ENCODE results near the gene ATL2.

ATL2 gene

GRCh38 chr2:38371235-38371634 lies 5.8 kb downstream of the ATL2 start:
- peaks cover 19% of the 10 kb centered on the region for H3K4me1 ChIP-seq (ENCODE audit: control insufficient read depth, insufficient read depth, low read length, unreplicated experiment)
- H3K36me3 ChIP-seq (ENCODE audit: insufficient read depth, low read length) = no peaks in the 10 kb centered on the region
- H3K79me2 ChIP-seq (ENCODE audit: control insufficient read depth, insufficient read depth, low read length, unreplicated experiment) = peaks cover 80% of the 10 kb centered on the region
- H2AFZ ChIP-seq (ENCODE audit: low read length, unreplicated experiment) = no peak overlapping the region
- H3K27ac ChIP-seq (ENCODE audit: low read depth, low read length) = no peak overlapping the region
- H3K27me3 ChIP-seq (ENCODE audit: insufficient read depth, low read length) = no peaks in the 10 kb centered on the region
- H3K4me3 ChIP-seq (ENCODE audit: low read depth, low read length) = no peak overlapping the region

- Histone ChIP-seq H3K27ac (ENCODE audit: low read depth, low read length) (no peak overlapping the region), H3K4me3 (ENCODE audit: low read depth, low read length) (no peak overlapping the region), H2AFZ (ENCODE audit: low read length, unreplicated experiment) (no peak overlapping the region), H3K4me1 (ENCODE audit: control insufficient read depth, insufficient read depth, low read length, unreplicated experiment) (peaks cover 22% of the 10 kb centered on the region), H3K79me2 (ENCODE audit: control insufficient read depth, insufficient read depth, low read length, unreplicated experiment) (peaks cover 80% of the 10 kb centered on the region), H3K36me3 (ENCODE audit: insufficient read depth, low read length) (no peaks in the 10 kb centered on the region), H3K27me3 (ENCODE audit: insufficient read depth, low read length) (no peaks in the 10 kb centered on the region)
Observed at GRCh38 chr2:38370664-38371063, 6.4 kb downstream of the ATL2 start.

- H3K4me3 ChIP-seq (ENCODE audit: low read depth, low read length) = no peak overlapping the region
- H3K27ac ChIP-seq (ENCODE audit: low read depth, low read length) = no peak overlapping the region
- H3K4me1 ChIP-seq (ENCODE audit: control insufficient read depth, insufficient read depth, low read length, unreplicated experiment) = peaks cover 7% of the 10 kb centered on the region
- H3K36me3 ChIP-seq (ENCODE audit: insufficient read depth, low read length) = no peaks in the 10 kb centered on the region
- no peaks in the 10 kb centered on the region for H3K27me3 ChIP-seq (ENCODE audit: insufficient read depth, low read length)
- H2AFZ ChIP-seq (ENCODE audit: low read length, unreplicated experiment) = no peak overlapping the region
- peaks cover 64% of the 10 kb centered on the region for H3K79me2 ChIP-seq (ENCODE audit: control insufficient read depth, insufficient read depth, low read length, unreplicated experiment)
Observed at GRCh38 chr2:38362232-38362631, 14.8 kb downstream of the ATL2 start.

GRCh38 chr2:38360177-38360576 lies 16.9 kb downstream of the ATL2 start:
- H3K27ac ChIP-seq (ENCODE audit: low read depth, low read length) = no peak overlapping the region
- H3K79me2 ChIP-seq (ENCODE audit: control insufficient read depth, insufficient read depth, low read length, unreplicated experiment) = peaks cover 52% of the 10 kb centered on the region
- H3K36me3 ChIP-seq (ENCODE audit: insufficient read depth, low read length) = no peaks in the 10 kb centered on the region
- H2AFZ ChIP-seq (ENCODE audit: low read length, unreplicated experiment) = no peak overlapping the region
- no peak overlapping the region for H3K4me3 ChIP-seq (ENCODE audit: low read depth, low read length)
- no peaks in the 10 kb centered on the region for H3K4me1 ChIP-seq (ENCODE audit: control insufficient read depth, insufficient read depth, low read length, unreplicated experiment)
- H3K27me3 ChIP-seq (ENCODE audit: insufficient read depth, low read length) = no peaks in the 10 kb centered on the region

GRCh38 chr2:38353402-38353801 lies 23.7 kb downstream of the ATL2 start:
- Histone ChIP-seq H3K79me2 (ENCODE audit: control insufficient read depth, insufficient read depth, low read length, unreplicated experiment) (peaks cover 53% of the 10 kb centered on the region), H3K36me3 (ENCODE audit: insufficient read depth, low read length) (no peaks in the 10 kb centered on the region), H2AFZ (ENCODE audit: low read length, unreplicated experiment) (no peak overlapping the region), H3K27ac (ENCODE audit: low read depth, low read length) (no peak overlapping the region), H3K4me1 (ENCODE audit: control insufficient read depth, insufficient read depth, low read length, unreplicated experiment) (no peaks in the 10 kb centered on the region), H3K27me3 (ENCODE audit: insufficient read depth, low read length) (no peaks in the 10 kb centered on the region), H3K4me3 (ENCODE audit: low read depth, low read length) (no peak overlapping the region)

- Histone ChIP-seq H3K27me3 (ENCODE audit: insufficient read depth, low read length) (no peaks in the 10 kb centered on the region), H3K4me1 (ENCODE audit: control insufficient read depth, insufficient read depth, low read length, unreplicated experiment) (no peaks in the 10 kb centered on the region), H3K79me2 (ENCODE audit: control insufficient read depth, insufficient read depth, low read length, unreplicated experiment) (peaks cover 60% of the 10 kb centered on the region), H2AFZ (ENCODE audit: low read length, unreplicated experiment) (no peak overlapping the region), H3K36me3 (ENCODE audit: insufficient read depth, low read length) (no peaks in the 10 kb centered on the region), H3K27ac (ENCODE audit: low read depth, low read length) (no peak overlapping the region), H3K4me3 (ENCODE audit: low read depth, low read length) (no peak overlapping the region)
Observed at GRCh38 chr2:38352336-38352735, 24.7 kb downstream of the ATL2 start.

GRCh38 chr2:38345323-38346038 lies 31.6 kb downstream of the ATL2 start:
- Histone ChIP-seq H3K4me3 (ENCODE audit: low read depth, low read length) (no peak overlapping the region), H3K79me2 (ENCODE audit: control insufficient read depth, insufficient read depth, low read length, unreplicated experiment) (peaks cover 37% of the 10 kb centered on the region), H3K36me3 (ENCODE audit: insufficient read depth, low read length) (no peaks in the 10 kb centered on the region; the same call in 1 of the 2 replicates), H3K27me3 (ENCODE audit: insufficient read depth, low read length) (no peaks in the 10 kb centered on the region), H3K27ac (ENCODE audit: low read depth, low read length) (no peak overlapping the region), H2AFZ (ENCODE audit: low read length, unreplicated experiment) (no peak overlapping the region), H3K4me1 (ENCODE audit: control insufficient read depth, insufficient read depth, low read length, unreplicated experiment) (no peaks in the 10 kb centered on the region)

GRCh38 chr2:38344813-38345212 lies 32.3 kb downstream of the ATL2 start:
- Histone ChIP-seq H3K27me3 (ENCODE audit: insufficient read depth, low read length) (no peaks in the 10 kb centered on the region), H3K4me1 (ENCODE audit: control insufficient read depth, insufficient read depth, low read length, unreplicated experiment) (no peaks in the 10 kb centered on the region), H3K79me2 (ENCODE audit: control insufficient read depth, insufficient read depth, low read length, unreplicated experiment) (peaks cover 31% of the 10 kb centered on the region), H3K27ac (ENCODE audit: low read depth, low read length) (no peak overlapping the region), H3K4me3 (ENCODE audit: low read depth, low read length) (no peak overlapping the region), H2AFZ (ENCODE audit: low read length, unreplicated experiment) (no peak overlapping the region), H3K36me3 (ENCODE audit: insufficient read depth, low read length) (no peaks in the 10 kb centered on the region; the same call in 1 of the 2 replicates)

- Histone ChIP-seq H3K36me3 (ENCODE audit: insufficient read depth, low read length) (no peaks in the 10 kb centered on the region; the same call in 1 of the 2 replicates), H3K4me3 (ENCODE audit: low read depth, low read length) (no peak overlapping the region), H3K27ac (ENCODE audit: low read depth, low read length) (no peak overlapping the region), H2AFZ (ENCODE audit: low read length, unreplicated experiment) (no peak overlapping the region), H3K4me1 (ENCODE audit: control insufficient read depth, insufficient read depth, low read length, unreplicated experiment) (no peaks in the 10 kb centered on the region), H3K79me2 (ENCODE audit: control insufficient read depth, insufficient read depth, low read length, unreplicated experiment) (peaks cover 32% of the 10 kb centered on the region), H3K27me3 (ENCODE audit: insufficient read depth, low read length) (no peaks in the 10 kb centered on the region)
Observed at GRCh38 chr2:38343212-38343611, 33.9 kb downstream of the ATL2 start.

- Histone ChIP-seq H3K36me3 (ENCODE audit: insufficient read depth, low read length) (peaks cover 4% of the 10 kb centered on the region; the same call in 1 of the 2 replicates), H3K4me3 (ENCODE audit: low read depth, low read length) (no peak overlapping the region), H3K79me2 (ENCODE audit: control insufficient read depth, insufficient read depth, low read length, unreplicated experiment) (peaks cover 10% of the 10 kb centered on the region)
Observed at GRCh38 chr2:38336621-38337020, 40.5 kb downstream of the ATL2 start.

GRCh38 chr2:38330754-38331153 lies 46.3 kb downstream of the ATL2 start:
- Histone ChIP-seq H3K4me1 (ENCODE audit: control insufficient read depth, insufficient read depth, low read length, unreplicated experiment) (peaks cover 7% of the 10 kb centered on the region), H3K4me3 (ENCODE audit: low read depth, low read length) (no peak overlapping the region), H3K27ac (ENCODE audit: low read depth, low read length) (no peak overlapping the region), H3K36me3 (ENCODE audit: insufficient read depth, low read length) (peaks cover 8% of the 10 kb centered on the region), H3K79me2 (ENCODE audit: control insufficient read depth, insufficient read depth, low read length, unreplicated experiment) (peaks cover 11% of the 10 kb centered on the region), H3K27me3 (ENCODE audit: insufficient read depth, low read length) (no peaks in the 10 kb centered on the region), H2AFZ (ENCODE audit: low read length, unreplicated experiment) (no peak overlapping the region)

More at GRCh38 chr2:38336621-38337020, 40.5 kb downstream of the ATL2 start:
- H2AFZ ChIP-seq (ENCODE audit: low read length, unreplicated experiment) = no peak overlapping the region
- no peaks in the 10 kb centered on the region for H3K4me1 ChIP-seq (ENCODE audit: control insufficient read depth, insufficient read depth, low read length, unreplicated experiment)
- no peaks in the 10 kb centered on the region for H3K27me3 ChIP-seq (ENCODE audit: insufficient read depth, low read length)
- no peak overlapping the region for H3K27ac ChIP-seq (ENCODE audit: low read depth, low read length)
